ENCODE measurements around the gene MX1. TPM values are rescaled to one million over a fixed set of nuclear protein-coding genes. Genes with fewer than 3 reads are reported as not detected.

The MX1 gene
- total RNA-seq, 1 donor from 2014 or later = 25.5 TPM

- no peak for DNase-seq (ENCODE audit: low spot score)
Observed at GRCh38 chr21:41489329-41489728, 63.3 kb downstream of the MX1 start.

- DNase-seq (ENCODE audit: low spot score) = no peak
Observed at GRCh38 chr21:41490330-41490729, 64.3 kb downstream of the MX1 start.

GRCh38 chr21:41491412-41491811 is 65.4 kb downstream of the MX1 start:
- DNase-seq (ENCODE audit: low spot score) = no peak

GRCh38 chr21:41494242-41494641 is 68.2 kb downstream of the MX1 start:
- no peak for DNase-seq (ENCODE audit: low spot score)

GRCh38 chr21:41497008-41497407 is 71.0 kb downstream of the MX1 start:
- DNase-seq (ENCODE audit: low spot score) = no peak

- DNase-seq (ENCODE audit: low spot score) = no peak
Observed at GRCh38 chr21:41497788-41498187, 71.7 kb downstream of the MX1 start.

- no peak for DNase-seq (ENCODE audit: low spot score)
Observed at GRCh38 chr21:41499920-41500319, 73.9 kb downstream of the MX1 start.

GRCh38 chr21:41500363-41500762 is 74.3 kb downstream of the MX1 start:
- DNase-seq (ENCODE audit: low spot score) = no peak

GRCh38 chr21:41500931-41501381 is 74.9 kb downstream of the MX1 start:
- no peak for DNase-seq (ENCODE audit: low spot score)

GRCh38 chr21:41501919-41502318 is 75.9 kb downstream of the MX1 start:
- DNase-seq (ENCODE audit: low spot score) = no peak

- no peak for DNase-seq (ENCODE audit: low spot score)
Observed at GRCh38 chr21:41503331-41503730, 77.3 kb downstream of the MX1 start.

GRCh38 chr21:41504030-41504429 is 78.0 kb downstream of the MX1 start:
- no peak for DNase-seq (ENCODE audit: low spot score)

- DNase-seq (ENCODE audit: low spot score) = no peak
Observed at GRCh38 chr21:41506005-41506594, 80.1 kb downstream of the MX1 start.

GRCh38 chr21:41506611-41507520 is 80.8 kb downstream of the MX1 start:
- DNase-seq (ENCODE audit: low spot score) = no peak

- DNase-seq (ENCODE audit: low spot score) = no peak
Observed at GRCh38 chr21:41507521-41508414, 81.7 kb downstream of the MX1 start, which contains the start of gene TMPRSS2. TMPRSS2 (minus strand) TSS chr21:41508158; CDS start chr21:41498133, 10,025 bp downstream.

- DNase-seq (ENCODE audit: low spot score) = no peak
Observed at GRCh38 chr21:41508415-41509144, 82.5 kb downstream of the MX1 start.

Other genes starting within 250 kb of the MX1 start
- gene FAM3B, start 109.4 kb upstream of the MX1 start, total RNA-seq (ENCODE audit: insufficient read depth, low replicate concordance) = 0.72 TPM
- gene MX2, start 64.2 kb upstream of the MX1 start, total RNA-seq (ENCODE audit: insufficient read depth, low replicate concordance) = 14.2 TPM
- gene TMPRSS2, start 81.9 kb downstream of the MX1 start, total RNA-seq (ENCODE audit: insufficient read depth, low replicate concordance) = 2.6 TPM